NOMO-1 (cell line): ENCODE data around the gene ZNF324.
A peak's percentile ranks its signal among the peaks of the same experiment; 100 is the strongest.
"Not testable (repeated sequence)": the region's sequence is repeated elsewhere in the genome, so short reads cannot be mapped to it uniquely, and the experiment has no call there.

Source experiments
- DNase-seq, 2 experiments: peaks; one replicate each; lab custom pipeline; 2025; ENCODE audit not compliant: unreplicated experiment in 2 of 2; lab: John Stamatoyannopoulos, UW

ZNF324 gene

GRCh38 chr19:58470837-58471543 is 4.1 kb downstream of the ZNF324 start:
- not testable (repeated sequence) for DNase-seq

GRCh38 chr19:58471736-58472135 is 4.9 kb downstream of the ZNF324 start:
- no peak for DNase-seq

- no peak for DNase-seq
Measured at GRCh38 chr19:58473775-58474174, 6.9 kb downstream of the ZNF324 start.

GRCh38 chr19:58474291-58474996 is 7.6 kb downstream of the ZNF324 start:
- DNase-seq = no peak

GRCh38 chr19:58474997-58475713 is 8.3 kb downstream of the ZNF324 start:
- peak in 1 of 2 experiments; percentile 32 for DNase-seq

- peak; percentile 96 to 97 for DNase-seq
Measured at GRCh38 chr19:58475714-58476497, 9.0 kb downstream of the ZNF324 start, which contains the start of gene ZNF446. Gene ZNF446 (plus strand): TSS chr19:58476352. CDS start chr19:58477219, 867 bp downstream.

- no peak for DNase-seq
Measured at GRCh38 chr19:58476498-58477015, 9.7 kb downstream of the ZNF324 start.

- no peak for DNase-seq
Measured at GRCh38 chr19:58477130-58477529, 10.2 kb downstream of the ZNF324 start.

GRCh38 chr19:58477871-58478270 is 11.0 kb downstream of the ZNF324 start:
- no peak for DNase-seq

GRCh38 chr19:58479303-58479702 is 12.4 kb downstream of the ZNF324 start:
- DNase-seq = no peak

- DNase-seq = no peak
Measured at GRCh38 chr19:58479736-58480480, 13.0 kb downstream of the ZNF324 start.

GRCh38 chr19:58480481-58480830 is 13.6 kb downstream of the ZNF324 start:
- no peak for DNase-seq

- no peak for DNase-seq
Measured at GRCh38 chr19:58480831-58481230, 14.0 kb downstream of the ZNF324 start.

- no peak for DNase-seq
Measured at GRCh38 chr19:58482372-58482771, 15.5 kb downstream of the ZNF324 start.

- no peak for DNase-seq
Measured at GRCh38 chr19:58483776-58484175, 16.9 kb downstream of the ZNF324 start.

- DNase-seq = not testable (repeated sequence)
Measured at GRCh38 chr19:58484349-58484748, 17.5 kb downstream of the ZNF324 start.

GRCh38 chr19:58491393-58491792 is 24.5 kb downstream of the ZNF324 start:
- DNase-seq = no peak

- DNase-seq = no peak
Measured at GRCh38 chr19:58492265-58492664, 25.4 kb downstream of the ZNF324 start.

GRCh38 chr19:58497634-58498170 is 30.8 kb downstream of the ZNF324 start:
- no peak for DNase-seq
